ENCODE results near the gene SPTLC2.

The SPTLC2 gene

DNA sequence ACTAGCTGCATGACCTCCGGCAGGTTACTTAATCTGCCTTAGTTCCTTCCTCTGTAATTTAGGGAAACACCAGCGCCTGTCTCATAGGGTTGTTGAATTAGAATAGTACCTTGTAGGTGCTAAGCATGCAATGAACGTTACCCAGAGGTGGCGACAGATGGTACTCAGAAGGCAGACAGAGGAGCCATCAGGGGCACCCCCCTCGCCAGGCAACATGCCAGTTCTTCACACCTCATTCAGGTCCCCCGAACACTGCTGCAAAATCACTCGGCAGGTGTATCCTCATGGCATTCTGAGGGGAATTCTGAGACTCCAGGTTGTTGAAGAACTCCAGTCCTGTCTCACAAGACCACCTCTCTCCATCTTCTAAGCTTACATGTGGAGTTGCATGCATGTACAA, 127.9 kb downstream of the SPTLC2 start:
- Histone ChIP-seq H3K4me3 (ENCODE audit: low read depth, low read length) (no peak overlapping the region), H3K27ac (no peak overlapping the region), H3K27me3 (replicated peaks) (no peaks in the 10 kb centered on the region), H3K36me3 (replicated peaks) (no peaks in the 10 kb centered on the region)
- no peak for DNase-seq
- in situ Hi-C loops (cut with HindIII; ENCODE audit: low pct_ligation_motif_present, low sequenced_read_pairs), result no loop called here
- TF ChIP-seq, protein P1, sequence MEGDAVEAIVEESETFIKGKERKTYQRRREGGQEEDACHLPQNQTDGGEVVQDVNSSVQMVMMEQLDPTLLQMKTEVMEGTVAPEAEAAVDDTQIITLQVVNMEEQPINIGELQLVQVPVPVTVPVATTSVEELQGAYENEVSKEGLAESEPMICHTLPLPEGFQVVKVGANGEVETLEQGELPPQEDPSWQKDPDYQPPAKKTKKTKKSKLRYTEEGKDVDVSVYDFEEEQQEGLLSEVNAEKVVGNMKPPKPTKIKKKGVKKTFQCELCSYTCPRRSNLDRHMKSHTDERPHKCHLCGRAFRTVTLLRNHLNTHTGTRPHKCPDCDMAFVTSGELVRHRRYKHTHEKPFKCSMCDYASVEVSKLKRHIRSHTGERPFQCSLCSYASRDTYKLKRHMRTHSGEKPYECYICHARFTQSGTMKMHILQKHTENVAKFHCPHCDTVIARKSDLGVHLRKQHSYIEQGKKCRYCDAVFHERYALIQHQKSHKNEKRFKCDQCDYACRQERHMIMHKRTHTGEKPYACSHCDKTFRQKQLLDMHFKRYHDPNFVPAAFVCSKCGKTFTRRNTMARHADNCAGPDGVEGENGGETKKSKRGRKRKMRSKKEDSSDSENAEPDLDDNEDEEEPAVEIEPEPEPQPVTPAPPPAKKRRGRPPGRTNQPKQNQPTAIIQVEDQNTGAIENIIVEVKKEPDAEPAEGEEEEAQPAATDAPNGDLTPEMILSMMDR (IDR thresholded peaks at IDR 0.05; ENCODE audit: low read depth, low read length, missing control alignments), result no peak

DNA sequence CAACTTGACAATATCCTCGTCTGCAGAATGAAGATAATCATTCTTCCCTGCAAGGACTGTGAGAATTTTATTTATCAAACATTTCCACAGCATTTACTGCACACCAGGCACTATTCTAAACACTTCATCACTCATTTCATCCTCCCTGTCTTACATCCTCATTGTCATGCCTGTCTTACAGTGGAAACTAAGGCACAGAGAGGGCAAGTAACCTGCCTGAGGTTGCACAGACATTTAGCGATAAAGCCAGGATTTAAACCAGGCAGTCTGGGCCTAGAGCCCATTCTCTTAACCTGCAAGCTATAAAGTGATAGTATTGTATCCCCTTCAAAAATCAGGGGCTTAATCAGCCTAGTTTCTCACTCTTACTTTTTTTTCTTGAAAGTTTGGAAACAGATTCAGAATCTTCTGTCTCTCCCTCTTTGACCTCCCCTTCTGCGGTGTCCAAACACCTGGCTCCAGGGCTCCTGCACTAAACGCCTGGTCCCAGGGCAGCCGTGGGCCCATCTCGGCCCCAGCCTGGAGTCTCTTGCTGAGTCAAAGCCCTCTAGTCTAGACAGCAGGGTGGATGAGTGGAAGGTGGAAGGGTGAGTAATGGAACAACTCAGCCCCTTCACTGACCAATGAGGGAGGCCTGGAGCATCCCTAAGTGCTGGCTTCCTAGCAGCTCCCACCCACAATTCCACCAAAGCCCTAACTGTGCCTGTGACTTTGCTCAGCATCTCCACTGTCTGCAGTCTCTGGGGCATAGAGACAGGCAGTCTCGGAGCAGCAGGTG, 130.3 kb downstream of the SPTLC2 start:
- no peak overlapping the region for H3K4me3 ChIP-seq (ENCODE audit: low read depth, low read length)
- H3K27me3 ChIP-seq (replicated peaks), result no peaks in the 10 kb centered on the region
- H3K36me3 ChIP-seq (replicated peaks), result no peaks in the 10 kb centered on the region
- TF ChIP-seq, protein P1 (IDR thresholded peaks at IDR 0.05; ENCODE audit: low read depth, low read length, missing control alignments), result no peak
- in situ Hi-C loops (cut with HindIII; ENCODE audit: low pct_ligation_motif_present, low sequenced_read_pairs), result no loop called here
- peak; percentile 79 for DNase-seq
- H3K27ac ChIP-seq, result no peak overlapping the region

DNA sequence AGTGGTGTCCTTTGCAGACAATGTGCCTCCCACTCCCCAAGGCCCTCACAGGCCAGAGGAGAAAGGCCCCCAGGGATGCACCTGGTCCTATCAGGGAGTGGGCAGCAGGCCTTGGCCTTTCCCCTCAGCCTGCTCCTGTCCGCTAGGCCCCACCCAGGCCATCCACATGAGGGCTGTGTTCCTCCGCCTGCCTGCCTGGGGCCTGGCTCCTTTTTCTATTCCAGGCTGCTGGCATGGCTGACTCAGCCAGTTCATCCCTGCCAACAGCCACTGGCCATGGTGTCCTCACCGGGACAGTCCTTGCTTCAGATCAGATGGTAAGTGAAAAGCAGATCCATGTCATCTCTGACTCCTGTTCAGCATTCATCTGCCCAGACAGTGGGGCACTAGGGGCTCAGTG, 131.2 kb downstream of the SPTLC2 start:
- TF ChIP-seq, protein P1 (IDR thresholded peaks at IDR 0.05; ENCODE audit: low read depth, low read length, missing control alignments), result no peak
- H3K4me3 ChIP-seq (ENCODE audit: low read depth, low read length), result no peak overlapping the region
- no peaks in the 10 kb centered on the region for H3K27me3 ChIP-seq (replicated peaks)
- H3K27ac ChIP-seq, result no peak overlapping the region
- no peak for DNase-seq
- H3K36me3 ChIP-seq (replicated peaks), result no peaks in the 10 kb centered on the region
- in situ Hi-C loops (cut with HindIII; ENCODE audit: low pct_ligation_motif_present, low sequenced_read_pairs), result no loop called here

DNA sequence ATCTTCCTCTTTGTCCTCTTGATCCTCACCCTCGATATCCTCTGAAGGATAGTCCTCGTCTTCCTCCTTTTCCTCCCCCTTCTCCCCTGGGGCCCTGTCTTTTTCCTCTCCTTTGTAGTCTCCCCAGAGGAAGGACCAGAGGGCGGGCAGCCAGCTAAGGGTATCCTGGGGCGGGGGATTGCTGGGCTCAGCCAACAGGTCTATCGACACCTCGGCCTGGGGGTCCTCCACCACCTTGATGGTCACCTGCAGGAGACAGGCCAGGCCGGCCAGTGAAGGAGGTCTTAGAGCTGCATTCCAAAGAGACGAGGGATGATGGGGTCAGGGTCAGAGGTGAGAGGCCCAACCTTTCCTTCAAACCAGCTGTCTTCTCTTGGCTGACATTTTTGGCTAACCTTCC, 134.0 kb downstream of the SPTLC2 start:
- Histone ChIP-seq H3K4me3 (ENCODE audit: low read depth, low read length) (no peak overlapping the region), H3K27ac (no peak overlapping the region), H3K36me3 (replicated peaks) (no peaks in the 10 kb centered on the region), H3K27me3 (replicated peaks) (no peaks in the 10 kb centered on the region)
- DNase-seq, result no peak
- TF ChIP-seq, protein P1 (IDR thresholded peaks at IDR 0.05; ENCODE audit: low read depth, low read length, missing control alignments), result no peak
- in situ Hi-C loops (cut with HindIII; ENCODE audit: low pct_ligation_motif_present, low sequenced_read_pairs), result no loop called here

DNA sequence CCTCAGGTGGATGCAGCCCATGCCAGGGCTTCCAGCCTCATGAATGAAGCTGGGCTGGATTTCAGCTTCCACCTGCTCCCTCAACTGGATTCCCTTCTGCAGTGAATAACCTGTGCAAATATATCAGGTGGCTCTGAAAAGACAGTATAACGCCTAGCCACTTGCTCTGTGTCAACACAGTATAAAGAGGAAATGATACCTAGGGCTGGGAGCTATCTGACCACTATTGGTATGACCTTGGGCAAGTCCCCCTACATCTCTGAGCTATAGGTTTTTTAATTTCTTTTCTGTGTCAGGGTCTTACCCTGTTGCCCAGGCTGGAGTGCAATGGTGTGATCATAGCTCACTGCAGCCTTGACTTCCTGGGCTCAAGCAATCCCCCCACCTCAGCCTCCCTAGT, 137.6 kb downstream of the SPTLC2 start:
- no peak overlapping the region for H3K27ac ChIP-seq
- H3K27me3 ChIP-seq (replicated peaks), result peaks cover 2% of the 10 kb centered on the region
- no peak for DNase-seq
- no peak overlapping the region for H3K4me3 ChIP-seq (ENCODE audit: low read depth, low read length)
- H3K36me3 ChIP-seq (replicated peaks), result no peaks in the 10 kb centered on the region
- TF ChIP-seq, protein P1 (IDR thresholded peaks at IDR 0.05; ENCODE audit: low read depth, low read length, missing control alignments), result no peak
- in situ Hi-C loops (cut with HindIII; ENCODE audit: low pct_ligation_motif_present, low sequenced_read_pairs), result no loop called here

DNA sequence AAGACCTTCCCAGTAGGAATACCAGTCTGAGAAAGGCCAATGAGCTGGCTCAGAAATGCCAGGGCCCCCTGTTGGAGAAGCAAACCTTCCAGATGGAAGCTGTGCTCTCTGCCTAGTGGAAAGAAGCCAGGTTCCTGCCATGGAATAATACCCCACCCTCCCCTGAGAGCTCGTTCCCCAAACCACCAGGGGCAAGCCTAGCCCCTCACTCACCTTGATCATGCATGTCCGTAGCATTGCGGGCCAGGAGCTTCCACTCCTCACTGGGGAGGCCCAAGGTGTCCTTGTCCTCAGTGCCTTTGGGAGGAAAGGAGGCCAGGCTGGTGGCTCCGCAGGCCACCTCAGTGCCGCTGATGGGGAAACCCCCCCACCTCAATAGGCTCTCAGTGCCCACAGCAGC, 138.4 kb downstream of the SPTLC2 start:
- in situ Hi-C loops (cut with HindIII; ENCODE audit: low pct_ligation_motif_present, low sequenced_read_pairs), result no loop called here

More for the DNA sequence above, 138.4 kb downstream of the SPTLC2 start:
- Histone ChIP-seq H3K4me3 (ENCODE audit: low read depth, low read length) (no peak overlapping the region), H3K27me3 (replicated peaks) (peaks cover 2% of the 10 kb centered on the region), H3K27ac (no peak overlapping the region), H3K36me3 (replicated peaks) (no peaks in the 10 kb centered on the region)
- no peak for DNase-seq
- TF ChIP-seq, protein P1 (IDR thresholded peaks at IDR 0.05; ENCODE audit: low read depth, low read length, missing control alignments), result no peak

Data from brain microvascular endothelial cell (primary cell).